ENCODE results near the gene DNAJC1. TPM values are rescaled to one million over a fixed set of nuclear protein-coding genes. Genes with fewer than 3 reads are reported as not detected.

DNAJC1 gene
- total RNA-seq, 1 experiment from 2014 or later = 57.8 TPM

DNA sequence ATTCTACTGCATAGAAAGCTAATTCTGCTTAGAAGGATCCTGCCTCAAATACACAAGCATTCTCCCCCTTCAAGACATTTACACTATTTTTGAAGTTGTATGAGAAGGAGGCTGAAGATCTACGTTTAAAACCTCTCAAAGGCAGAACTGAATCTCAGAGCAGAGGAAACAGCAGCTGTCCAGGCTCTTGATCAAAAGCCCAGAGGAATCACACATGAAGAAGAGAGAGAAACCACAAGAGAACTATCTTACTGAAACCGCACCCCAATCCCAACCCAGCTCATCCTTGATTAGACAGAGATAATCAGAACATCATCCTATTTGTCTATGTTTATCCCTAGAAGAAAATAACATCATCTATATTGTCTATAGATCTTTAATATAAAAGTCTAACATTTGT lies 2.2 kb upstream of the DNAJC1 start:
- Mint-ChIP-seq H3K9me3 (ENCODE audit: unreplicated experiment) (peaks cover 10% of the 10 kb centered on the region), H3K27ac (ENCODE audit: low read depth, unreplicated experiment) (no peak overlapping the region), H3K4me3 (ENCODE audit: unreplicated experiment) (no peak overlapping the region), H3K36me3 (ENCODE audit: insufficient read depth, unreplicated experiment) (no peaks in the 10 kb centered on the region), H3K4me1 (ENCODE audit: insufficient read depth, unreplicated experiment) (peaks cover 5% of the 10 kb centered on the region), H3K27me3 (ENCODE audit: insufficient read depth, unreplicated experiment) (no peaks in the 10 kb centered on the region)
- POLR2A ChIA-PET = interaction anchor here (3.9 to 6.7 kb wide), 2 partner anchors 224 to 310 kb away, joined by 64 to 89 read pairs; partner anchors contain the start of gene COMMD3
- no TSS peak for BruUV-seq (replicated peaks)
- intact Hi-C loops (cut with micrococcal nuclease) = no loop called here
- CTCF ChIA-PET = interaction anchor here (0.7 kb wide), 1 partner anchor 150 kb away, joined by 3 read pairs; no protein-coding TSS in a partner anchor
- TF ChIP-seq, protein P1, sequence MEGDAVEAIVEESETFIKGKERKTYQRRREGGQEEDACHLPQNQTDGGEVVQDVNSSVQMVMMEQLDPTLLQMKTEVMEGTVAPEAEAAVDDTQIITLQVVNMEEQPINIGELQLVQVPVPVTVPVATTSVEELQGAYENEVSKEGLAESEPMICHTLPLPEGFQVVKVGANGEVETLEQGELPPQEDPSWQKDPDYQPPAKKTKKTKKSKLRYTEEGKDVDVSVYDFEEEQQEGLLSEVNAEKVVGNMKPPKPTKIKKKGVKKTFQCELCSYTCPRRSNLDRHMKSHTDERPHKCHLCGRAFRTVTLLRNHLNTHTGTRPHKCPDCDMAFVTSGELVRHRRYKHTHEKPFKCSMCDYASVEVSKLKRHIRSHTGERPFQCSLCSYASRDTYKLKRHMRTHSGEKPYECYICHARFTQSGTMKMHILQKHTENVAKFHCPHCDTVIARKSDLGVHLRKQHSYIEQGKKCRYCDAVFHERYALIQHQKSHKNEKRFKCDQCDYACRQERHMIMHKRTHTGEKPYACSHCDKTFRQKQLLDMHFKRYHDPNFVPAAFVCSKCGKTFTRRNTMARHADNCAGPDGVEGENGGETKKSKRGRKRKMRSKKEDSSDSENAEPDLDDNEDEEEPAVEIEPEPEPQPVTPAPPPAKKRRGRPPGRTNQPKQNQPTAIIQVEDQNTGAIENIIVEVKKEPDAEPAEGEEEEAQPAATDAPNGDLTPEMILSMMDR (IDR thresholded peaks at IDR 0.05; ENCODE audit: unreplicated experiment) = no peak
- no peak for DNase-seq (ENCODE audit: unreplicated experiment)

DNA sequence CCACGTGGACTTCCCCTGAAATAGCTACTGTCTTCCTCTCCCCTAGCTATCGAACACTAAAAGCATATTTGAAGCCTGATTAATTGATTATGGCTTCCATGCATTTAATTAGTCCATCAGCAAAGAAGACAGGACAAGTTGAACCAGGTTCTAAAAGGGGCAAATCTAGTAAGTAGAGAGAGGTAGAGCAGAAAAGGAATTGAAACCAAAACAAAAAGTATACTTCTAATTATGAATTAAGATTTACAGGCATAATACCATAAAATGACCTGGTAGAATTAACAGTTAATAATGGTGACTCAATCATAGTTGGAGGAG lies 393 bp upstream of the DNAJC1 start:
- BruUV-seq (replicated peaks) = TSS peak; percentile 67

DNA sequence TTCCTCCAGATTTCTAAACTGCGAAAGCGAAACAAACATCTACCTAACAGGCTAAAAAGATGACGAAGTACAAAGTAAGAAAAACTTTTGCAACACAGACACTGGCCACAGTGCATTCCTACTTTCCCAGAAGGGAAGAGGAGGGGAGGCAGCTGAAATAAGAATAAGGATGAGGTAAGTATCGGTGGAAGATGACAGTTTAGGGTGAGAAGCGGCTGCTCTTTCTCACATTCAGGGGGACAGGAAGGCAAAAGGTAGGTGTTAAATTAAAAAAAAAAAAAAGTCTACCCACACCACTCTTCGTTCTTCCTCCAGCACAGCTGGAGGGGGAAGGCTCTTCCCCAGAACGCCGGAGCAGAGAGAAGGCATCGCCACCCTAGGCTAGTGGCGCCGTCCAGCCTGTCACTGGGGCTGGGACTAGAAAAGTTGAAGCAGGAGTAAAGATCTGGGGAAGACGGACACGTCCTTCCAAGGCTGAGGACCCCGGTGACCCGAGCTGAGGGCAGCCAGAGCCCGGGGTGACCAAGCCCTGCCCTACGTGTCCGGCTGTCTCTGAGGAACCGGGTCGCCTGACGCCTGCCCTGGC lies 846 bp downstream of the DNAJC1 start:
- no TSS peak for BruUV-seq (replicated peaks)
- POLR2A ChIA-PET = interaction anchor here (0.6 to 6.7 kb wide), 25 partner anchors 10 to 1436 kb away, joined by 3 to 89 read pairs (median 6); partner anchors contain the start of genes BMI1, COMMD3, OTUD1 and SKIDA1
- CTCF ChIA-PET = interaction anchor here (0.6 to 3.0 kb wide), 16 partner anchors 9 to 988 kb away, joined by 3 to 13 read pairs (median 4); partner anchors contain the start of gene COMMD3

More for the DNA sequence above, 393 bp upstream of the DNAJC1 start:
- peaks cover 13% of the 10 kb centered on the region for H3K4me1 Mint-ChIP-seq (ENCODE audit: insufficient read depth, unreplicated experiment)
- H3K4me3 Mint-ChIP-seq (ENCODE audit: unreplicated experiment) = peak overlapping the region; percentile 79
- peaks cover 10% of the 10 kb centered on the region for H3K9me3 Mint-ChIP-seq (ENCODE audit: unreplicated experiment)
- POLR2A ChIA-PET = interaction anchor here (0.9 to 6.7 kb wide), 19 partner anchors 9 to 710 kb away, joined by 3 to 89 read pairs (median 6); partner anchors contain the start of genes BMI1 and COMMD3
- TF ChIP-seq, protein P1 (IDR thresholded peaks at IDR 0.05; ENCODE audit: unreplicated experiment) = no peak
- H3K36me3 Mint-ChIP-seq (ENCODE audit: insufficient read depth, unreplicated experiment) = peaks cover 5% of the 10 kb centered on the region
- H3K27me3 Mint-ChIP-seq (ENCODE audit: insufficient read depth, unreplicated experiment) = no peaks in the 10 kb centered on the region
- CTCF ChIA-PET = interaction anchor here (0.6 to 3.0 kb wide), 12 partner anchors 9 to 987 kb away, joined by 3 to 13 read pairs (median 4); partner anchors contain the start of gene COMMD3
- H3K27ac Mint-ChIP-seq (ENCODE audit: low read depth, unreplicated experiment) = peak overlapping the region; percentile 68
- intact Hi-C loops (cut with micrococcal nuclease) = loop anchor here (2.0 to 5.0 kb wide), 4 partner anchors 223 to 1063 kb away; partner anchors contain the start of gene COMMD3
- DNase-seq (ENCODE audit: unreplicated experiment) = no peak

DNA sequence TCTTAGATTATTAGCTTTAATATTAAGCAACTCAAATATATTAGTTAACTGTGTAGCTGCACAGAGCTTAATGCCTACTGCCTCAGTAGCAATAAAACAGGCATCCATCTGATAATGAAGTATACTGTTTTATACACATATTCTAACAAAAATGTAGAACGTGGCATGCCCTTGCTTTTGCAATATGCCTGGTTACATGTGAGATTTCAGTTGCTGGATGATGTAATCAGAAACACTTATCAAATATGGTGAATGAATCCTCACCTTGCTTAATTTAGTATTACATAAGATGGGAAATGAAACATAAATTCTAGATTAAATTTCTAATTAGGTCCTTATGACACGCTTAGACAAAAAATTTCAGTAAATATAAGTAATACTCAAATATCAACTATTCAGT lies 8.0 kb downstream of the DNAJC1 start:
- no peak overlapping the region for H3K4me3 Mint-ChIP-seq (ENCODE audit: unreplicated experiment)
- no peaks in the 10 kb centered on the region for H3K9me3 Mint-ChIP-seq (ENCODE audit: unreplicated experiment)
- no TSS peak for BruUV-seq (replicated peaks)
- peak; percentile 25 for DNase-seq (ENCODE audit: unreplicated experiment)
- peaks cover 14% of the 10 kb centered on the region for H3K4me1 Mint-ChIP-seq (ENCODE audit: insufficient read depth, unreplicated experiment)
- TF ChIP-seq, protein P1 (IDR thresholded peaks at IDR 0.05; ENCODE audit: unreplicated experiment) = no peak
- peaks cover 5% of the 10 kb centered on the region for H3K36me3 Mint-ChIP-seq (ENCODE audit: insufficient read depth, unreplicated experiment)
- intact Hi-C loops (cut with micrococcal nuclease) = loop anchor here (10.0 kb wide), 1 partner anchor 579 kb away; no protein-coding TSS in a partner anchor
- ChIA-PET CTCF (interaction anchor here (0.5 to 5.5 kb wide), 5 partner anchors 11 to 994 kb away, joined by 3 to 60 read pairs (median 3); no protein-coding TSS in a partner anchor), POLR2A (interaction anchor here (7.4 kb wide), 1 partner anchor 320 kb away, joined by 54 read pairs; the partner anchor contains the start of gene COMMD3)
- H3K27me3 Mint-ChIP-seq (ENCODE audit: insufficient read depth, unreplicated experiment) = no peaks in the 10 kb centered on the region
- H3K27ac Mint-ChIP-seq (ENCODE audit: low read depth, unreplicated experiment) = no peak overlapping the region

More for the DNA sequence above, 846 bp downstream of the DNAJC1 start:
- peak; percentile 61 for DNase-seq (ENCODE audit: unreplicated experiment)
- intact Hi-C loops (cut with micrococcal nuclease) = loop anchor here (2.0 to 5.0 kb wide), 4 partner anchors 225 to 1065 kb away; partner anchors contain the start of gene COMMD3
- H3K4me3 Mint-ChIP-seq (ENCODE audit: unreplicated experiment) = peak overlapping the region; percentile 79
- H3K27me3 Mint-ChIP-seq (ENCODE audit: insufficient read depth, unreplicated experiment) = no peaks in the 10 kb centered on the region
- TF ChIP-seq, protein P1 (IDR thresholded peaks at IDR 0.05; ENCODE audit: unreplicated experiment) = no peak
- H3K4me1 Mint-ChIP-seq (ENCODE audit: insufficient read depth, unreplicated experiment) = peaks cover 13% of the 10 kb centered on the region
- peaks cover 10% of the 10 kb centered on the region for H3K9me3 Mint-ChIP-seq (ENCODE audit: unreplicated experiment)
- H3K36me3 Mint-ChIP-seq (ENCODE audit: insufficient read depth, unreplicated experiment) = peaks cover 5% of the 10 kb centered on the region
- H3K27ac Mint-ChIP-seq (ENCODE audit: low read depth, unreplicated experiment) = peak overlapping the region; percentile 79

Measured in MCF 10A (cell line).